Upper lobe of left lung (tissue), 4 donors: Measurements from ENCODE around the gene WDR5B.

Experiments used
- POLR2A ChIP-seq, 4 donors: fragments of 450-650 bp; IDR thresholded peaks; one replicate each; pipeline ENCODE4 v1.5.1; 2016 to 2017; ENCODE audit warnings: antibody characterized with exemption in 4 of 4, mild to moderate bottlenecking in 2 of 4
- POLR2AphosphoS5 ChIP-seq, 2 donors: sonication (generic); formaldehyde crosslinking; IDR thresholded peaks; one replicate each; pipeline ENCODE4 v1.5.1; 2017; ENCODE audit warnings: antibody characterized with exemption in 2 of 2
- TF ChIP-seq, protein P1 (sequence below), 6 experiments: fragments of 450-650 bp in 4 of 6; fragments of 200-600 bp in 2 of 6; sonication (generic) in 2 of 6; IDR thresholded peaks; one replicate each; pipeline ENCODE4 v1.5.1; 2016 to 2019; ENCODE audit warnings: antibody characterized with exemption in 6 of 6

DNA sequence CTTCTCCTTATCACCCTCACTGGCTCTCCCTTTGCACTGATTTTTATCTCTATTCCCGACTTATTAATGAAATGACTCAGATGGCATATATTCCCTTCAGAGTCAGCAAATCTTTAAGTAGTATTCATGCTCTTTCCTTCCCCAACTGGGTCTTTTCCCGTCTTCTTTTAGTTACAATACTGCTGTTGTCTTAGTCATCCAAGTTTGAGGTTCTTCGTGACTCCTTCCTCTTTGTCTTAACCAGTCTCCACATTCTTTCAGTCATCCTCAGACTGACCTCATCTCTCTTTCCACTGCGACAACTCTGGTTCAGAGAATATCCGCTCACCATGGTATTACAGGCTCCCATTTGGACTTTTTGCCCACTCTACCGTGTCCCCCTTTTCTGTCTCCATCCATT lies 12.4 kb downstream of the WDR5B start:
- TF ChIP-seq, protein P1, sequence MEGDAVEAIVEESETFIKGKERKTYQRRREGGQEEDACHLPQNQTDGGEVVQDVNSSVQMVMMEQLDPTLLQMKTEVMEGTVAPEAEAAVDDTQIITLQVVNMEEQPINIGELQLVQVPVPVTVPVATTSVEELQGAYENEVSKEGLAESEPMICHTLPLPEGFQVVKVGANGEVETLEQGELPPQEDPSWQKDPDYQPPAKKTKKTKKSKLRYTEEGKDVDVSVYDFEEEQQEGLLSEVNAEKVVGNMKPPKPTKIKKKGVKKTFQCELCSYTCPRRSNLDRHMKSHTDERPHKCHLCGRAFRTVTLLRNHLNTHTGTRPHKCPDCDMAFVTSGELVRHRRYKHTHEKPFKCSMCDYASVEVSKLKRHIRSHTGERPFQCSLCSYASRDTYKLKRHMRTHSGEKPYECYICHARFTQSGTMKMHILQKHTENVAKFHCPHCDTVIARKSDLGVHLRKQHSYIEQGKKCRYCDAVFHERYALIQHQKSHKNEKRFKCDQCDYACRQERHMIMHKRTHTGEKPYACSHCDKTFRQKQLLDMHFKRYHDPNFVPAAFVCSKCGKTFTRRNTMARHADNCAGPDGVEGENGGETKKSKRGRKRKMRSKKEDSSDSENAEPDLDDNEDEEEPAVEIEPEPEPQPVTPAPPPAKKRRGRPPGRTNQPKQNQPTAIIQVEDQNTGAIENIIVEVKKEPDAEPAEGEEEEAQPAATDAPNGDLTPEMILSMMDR (IDR thresholded peaks at IDR 0.05): no peak
- TF ChIP-seq POLR2A (IDR thresholded peaks at IDR 0.05): no peak
- no peak for TF ChIP-seq POLR2AphosphoS5 (IDR thresholded peaks at IDR 0.05)
